SK-N-SH (cell line): ENCODE data around the gene PTX3. TPM values are rescaled to one million over a fixed set of nuclear protein-coding genes. Genes with fewer than 3 reads are reported as not detected.

Experiments used
- CTCF ChIA-PET: fragments of 300-600, 350-600 bp; formaldehyde crosslinking; extraction: SDS; loops from one replicate; lab custom pipeline; 2021; lab: Yijun Ruan, JAX
- POLR2A ChIA-PET: fragments of 350-600 bp; sonication (Branson Sonifier 250); formaldehyde crosslinking; extraction: SDS; loops from one replicate; lab custom pipeline; 2020; ENCODE audit warnings: antibody characterized with exemption, inconsistent platforms; lab: Yijun Ruan, JAX
- DNase-seq: peaks from one replicate; pipeline ENCODE4 v3.0.0; 2012
- H2AFZ ChIP-seq: fragments of 200-600 bp; sonication (generic); 2 replicates; pipeline ENCODE4 v1.8.1; 2016; ENCODE audit warnings: antibody characterized with exemption, mild to moderate bottlenecking, low read depth
- H3F3A ChIP-seq: fragments of 200-600 bp; sonication (generic); replicated peaks from 2 replicates; pipeline ENCODE3; 2016; ENCODE audit warnings: antibody characterized with exemption, mild to moderate bottlenecking; ENCODE audit not compliant: insufficient read depth
- H3K27ac ChIP-seq, 2 experiments: fragments of 200-500 bp in 1 of 2; fragments of 200-600 bp in 1 of 2; sonication (Bioruptor generic) in 1 of 2; sonication (generic), shearing (Covaris generic) in 1 of 2; 2 replicates each; pipeline versions ENCODE4 v1.5.1 to v1.6.1; 2014 to 2016; ENCODE audit warnings: low read depth in 2 of 2, inconsistent platforms in 1 of 2, low read length in 1 of 2, mild to moderate bottlenecking in 1 of 2, mixed read lengths in 1 of 2
- H3K27me3 ChIP-seq: fragments of 200-600 bp; sonication (generic), shearing (Covaris generic); 2 replicates; pipeline ENCODE4 v1.6.1; 2016; ENCODE audit warnings: mixed run types; ENCODE audit not compliant: insufficient read depth
- H3K36me3 ChIP-seq, 2 experiments: fragments of 200-500 bp in 1 of 2; fragments of 200-600 bp in 1 of 2; sonication (Bioruptor generic) in 1 of 2; sonication (generic) in 1 of 2; replicated peaks in 1 of 2; 2 replicates each; pipeline versions ENCODE3 to v1.5.1; 2014 to 2016; ENCODE audit warnings: low read length in 1 of 2, mild to moderate bottlenecking in 1 of 2; ENCODE audit not compliant: insufficient read depth in 2 of 2, control insufficient read depth in 1 of 2
- H3K4me1 ChIP-seq, 2 experiments: fragments of 200-500 bp in 1 of 2; fragments of 200-600 bp in 1 of 2; sonication (Bioruptor generic) in 1 of 2; sonication (generic), shearing (Covaris generic) in 1 of 2; 2 replicates each; pipeline versions ENCODE4 v1.5.1 to v1.6.1; 2014 to 2016; ENCODE audit warnings: low read depth in 1 of 2, low read length in 1 of 2, mixed run types in 1 of 2; ENCODE audit not compliant: insufficient read depth in 2 of 2, control insufficient read depth in 1 of 2
- H3K4me2 ChIP-seq: fragments of 200-600 bp; sonication (generic), shearing (Covaris generic); 2 replicates; pipeline ENCODE4 v1.6.1; 2017; ENCODE audit warnings: mixed run types
- H3K4me3 ChIP-seq, 2 experiments: fragments of 200-500 bp in 1 of 2; fragments of 200-600 bp in 1 of 2; sonication (Bioruptor generic) in 1 of 2; sonication (generic), shearing (Covaris generic) in 1 of 2; 2 replicates each; pipeline versions ENCODE4 v1.5.1 to v1.8.1; 2014 to 2016; ENCODE audit warnings: low read depth in 2 of 2, inconsistent platforms in 1 of 2, low read length in 1 of 2, mild to moderate bottlenecking in 1 of 2, mixed read lengths in 1 of 2, moderate library complexity in 1 of 2
- H3K79me2 ChIP-seq: fragments of 200-600 bp; sonication (generic); 2 replicates; pipeline ENCODE4 v1.8.1; 2017; ENCODE audit warnings: mild to moderate bottlenecking; ENCODE audit not compliant: insufficient read depth
- H3K9ac ChIP-seq: fragments of 200-600 bp; sonication (generic); 2 replicates; pipeline ENCODE4 v1.6.1; 2017; ENCODE audit warnings: mixed run types
- H3K9me2 ChIP-seq: fragments of 200-600 bp; sonication (generic); 2 replicates; pipeline ENCODE4 v1.6.1; 2017; ENCODE audit warnings: mixed run types
- H3K9me3 ChIP-seq: fragments of 200-600 bp; sonication (generic); 2 replicates; pipeline ENCODE4 v1.6.1; 2017; ENCODE audit warnings: mixed run types, mild to moderate bottlenecking, moderate library complexity
- H4K20me1 ChIP-seq: fragments of 200-600 bp; sonication (generic); 2 replicates; pipeline ENCODE4 v1.6.1; 2017; ENCODE audit warnings: mild to moderate bottlenecking, mixed run types; ENCODE audit not compliant: insufficient read depth
- FOSL2 ChIP-seq: IDR thresholded peaks from 2 replicates; pipeline ENCODE4 v1.4.0; 2012; ENCODE audit warnings: low read depth, mild to moderate bottlenecking, moderate library complexity, borderline replicate concordance
- FOXJ3 ChIP-seq: sonication (generic); formaldehyde crosslinking; IDR thresholded peaks from 2 replicates; pipeline ENCODE4 v1.5.1; 2020; ENCODE audit warnings: mild to moderate bottlenecking, missing genetic modification reagents
- FOXM1 ChIP-seq: IDR thresholded peaks from 2 replicates; pipeline ENCODE4 v1.4.0; 2012; ENCODE audit warnings: low read depth, mild to moderate bottlenecking
- GATA2 ChIP-seq: sonication (generic); formaldehyde crosslinking; IDR thresholded peaks from 2 replicates; pipeline ENCODE4 v1.5.0; 2020; ENCODE audit warnings: mild to moderate bottlenecking, missing genetic modification reagents
- JUND ChIP-seq: IDR thresholded peaks from 2 replicates; pipeline ENCODE4 v1.4.0; 2012
- NFIC ChIP-seq: IDR thresholded peaks from 2 replicates; pipeline ENCODE4 v1.4.0; 2012; ENCODE audit warnings: borderline replicate concordance
- POLR2AphosphoS5 ChIP-seq: IDR thresholded peaks from 2 replicates; pipeline ENCODE4 v1.6.1; 2012; ENCODE audit warnings: low read depth, low read length
- RAD21 ChIP-seq: IDR thresholded peaks from 2 replicates; pipeline ENCODE4 v1.6.1; 2012; ENCODE audit warnings: mild to moderate bottlenecking, low read length
- RXRA ChIP-seq: IDR thresholded peaks from 2 replicates; pipeline ENCODE4 v1.4.0; 2012; ENCODE audit warnings: low read depth, mild to moderate bottlenecking, borderline replicate concordance
- SIN3A ChIP-seq: IDR thresholded peaks from 2 replicates; pipeline ENCODE4 v1.6.1; 2012; ENCODE audit warnings: low read depth, mild to moderate bottlenecking, low read length, moderate library complexity, borderline replicate concordance
- SMC3 ChIP-seq: IDR thresholded peaks from 2 replicates; pipeline ENCODE4 v1.6.1; 2012; ENCODE audit warnings: low read depth, low read length, improper control_type of control experiment
- TEAD4 ChIP-seq: IDR thresholded peaks from 2 replicates; pipeline ENCODE4 v1.4.0; 2012; ENCODE audit warnings: mild to moderate bottlenecking, borderline replicate concordance; ENCODE audit not compliant: insufficient read depth
- WGBS: methylation state at CpG from one replicate; pipeline ENCODE4 v1.1.6; 2017; ENCODE audit warnings: low lambda C conversion rate; 5-methylcytosine and 5-hydroxymethylcytosine counted together
- polyA plus RNA-seq, 3 experiments: library from polyadenylated mRNA; depleted of rRNA; stranded (reverse); fragments of >200 nt; gene quantifications; 2 replicates each; pipeline ENCODE4 v1.2.3, GENCODE V29; 2012

The PTX3 gene
- polyA plus RNA-seq, 1 of the 3 experiments (the other 2 are of a cell fraction), result 208 TPM

DNA sequence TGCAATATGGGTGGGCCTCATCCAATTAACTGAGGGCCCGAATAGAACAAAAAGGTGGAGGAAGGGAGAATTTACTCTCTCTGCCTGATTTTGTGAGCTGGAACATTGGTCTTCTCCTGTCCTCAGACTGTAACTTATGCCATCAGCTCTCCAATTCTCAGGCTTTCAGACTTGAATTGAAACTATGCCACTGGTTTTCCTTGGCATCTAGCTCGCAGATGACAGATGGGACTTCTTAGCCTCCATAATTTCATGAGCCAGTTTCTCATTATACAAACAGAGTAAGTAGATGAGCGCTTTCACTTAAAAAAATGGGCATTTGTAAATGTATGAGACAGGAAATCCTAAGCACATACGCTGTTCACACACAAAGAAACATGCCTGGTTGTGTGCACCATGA, 8.7 kb upstream of the PTX3 start:
- no peaks in the 10 kb centered on the region for H3K9me2 ChIP-seq
- no peak overlapping the region for H3K27ac ChIP-seq
- no peaks in the 10 kb centered on the region for H3K27me3 ChIP-seq
- 91% methylated on average over 4 of the region's 4 CpGs for WGBS
- ChIA-PET POLR2A (no interaction called here), CTCF (no interaction called here)
- peaks cover 9% of the 10 kb centered on the region for H3F3A ChIP-seq
- DNase-seq, result no peak
- H3K9ac ChIP-seq, result no peak overlapping the region
- no peaks in the 10 kb centered on the region for H3K9me3 ChIP-seq
- no peaks in the 10 kb centered on the region for H4K20me1 ChIP-seq
- H3K36me3 ChIP-seq, result peaks cover 0 to 5% of the 10 kb centered on the region in 2 experiments
- no peak overlapping the region for H3K4me3 ChIP-seq
- no peak overlapping the region for H2AFZ ChIP-seq
- H3K79me2 ChIP-seq, result no peaks in the 10 kb centered on the region
- no peak for TF ChIP-seq FOSL2
- TF ChIP-seq TEAD4, result no peak
- no peak for TF ChIP-seq FOXM1
- no peak for TF ChIP-seq FOXJ3 (CRISPR knock-in tag)
- no peak for TF ChIP-seq SIN3A
- TF ChIP-seq, all 33 proteins: peak for 0
- Histone ChIP-seq H3K4me1 (peaks cover 0 to 24% of the 10 kb centered on the region in 2 experiments; a peak in 2 of 4 replicates), H3K4me2 (no peak overlapping the region)

DNA sequence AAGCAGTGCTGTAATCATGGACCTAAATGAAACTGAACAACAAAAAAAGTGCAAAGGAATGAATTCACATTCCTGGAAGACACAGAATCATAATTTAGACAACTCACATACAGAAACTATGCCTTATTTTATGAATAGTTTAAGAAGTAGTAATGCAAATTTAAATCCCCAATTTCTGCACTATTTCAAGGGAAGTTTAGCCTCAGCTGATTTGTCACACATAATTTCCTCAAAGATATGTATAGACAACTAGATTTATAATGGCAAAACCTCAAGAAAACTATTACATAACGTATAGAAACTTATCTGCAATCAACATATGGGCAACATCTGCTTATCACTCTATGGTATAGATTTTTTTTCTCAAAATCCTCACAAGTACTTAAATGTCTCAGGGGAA, 7.8 kb upstream of the PTX3 start:
- Histone ChIP-seq H3K9me2 (no peaks in the 10 kb centered on the region), H3F3A (peaks cover 9% of the 10 kb centered on the region), H3K4me2 (0 out of 2 replicates have a peak overlapping the region, but pooled peaks have one; percentile 27), H3K27me3 (no peaks in the 10 kb centered on the region), H3K4me3 (no peak overlapping the region), H3K79me2 (no peaks in the 10 kb centered on the region), H3K9me3 (no peaks in the 10 kb centered on the region), H2AFZ (no peak overlapping the region), H3K9ac (no peak overlapping the region), H4K20me1 (no peaks in the 10 kb centered on the region), H3K4me1 (peaks cover 0 to 17% of the 10 kb centered on the region in 2 experiments; a peak in 2 of 4 replicates), H3K27ac (peak overlapping the region in 1 of 2 experiments; percentile 52; a peak in 3 of 4 replicates), H3K36me3 (peaks cover 0 to 5% of the 10 kb centered on the region in 2 experiments)
- ChIA-PET POLR2A (no interaction called here), CTCF (no interaction called here)
- 83% methylated on average over 1 of the region's 1 CpG for WGBS
- DNase-seq, result no peak
- no peak for TF ChIP-seq TEAD4
- no peak for TF ChIP-seq RXRA
- TF ChIP-seq FOXJ3 (CRISPR knock-in tag), result no peak
- TF ChIP-seq POLR2AphosphoS5, result no peak
- no peak for TF ChIP-seq GATA2 (CRISPR knock-in tag)
- no peak for TF ChIP-seq SMC3
- no peak for TF ChIP-seq JUND

DNA sequence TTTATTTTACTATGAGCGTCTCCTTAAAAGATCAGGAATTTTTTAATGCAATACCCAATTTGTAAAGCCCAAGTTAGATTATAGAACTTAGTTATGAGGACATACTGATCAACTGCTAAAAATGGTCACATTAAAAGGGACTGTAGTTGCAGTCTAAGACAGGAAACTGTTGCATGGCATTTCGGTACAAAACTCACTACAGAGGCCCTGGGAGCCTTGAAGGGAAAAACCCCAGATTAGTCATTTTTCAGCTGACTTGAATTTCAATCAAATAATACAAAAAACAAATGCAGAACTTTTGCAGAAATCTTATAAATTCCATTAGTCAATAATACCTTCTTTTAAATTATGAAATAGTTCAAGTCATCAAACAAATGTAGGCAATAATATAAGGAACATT, 6.9 kb upstream of the PTX3 start:
- Histone ChIP-seq H3K36me3 (peaks cover 0 to 5% of the 10 kb centered on the region in 2 experiments), H3K27ac (peak overlapping the region in 1 of 2 experiments; percentile 52; a peak in 3 of 4 replicates), H3K4me1 (peaks cover 0 to 17% of the 10 kb centered on the region in 2 experiments; a peak in 2 of 4 replicates), H3K9me2 (no peaks in the 10 kb centered on the region), H4K20me1 (no peaks in the 10 kb centered on the region), H3F3A (peaks cover 5% of the 10 kb centered on the region), H3K27me3 (no peaks in the 10 kb centered on the region), H3K4me3 (no peak overlapping the region), H3K79me2 (no peaks in the 10 kb centered on the region), H3K9ac (peak overlapping the region; percentile 19; the same call in 1 of the 2 replicates), H2AFZ (peak overlapping the region; percentile 18; the same call in 1 of the 2 replicates), H3K9me3 (no peaks in the 10 kb centered on the region), H3K4me2 (peak overlapping the region; percentile 27; the same call in 1 of the 2 replicates)
- DNase-seq, result no peak
- ChIA-PET POLR2A (no interaction called here), CTCF (no interaction called here)
- TF ChIP-seq NFIC, result no peak
- no peak for TF ChIP-seq RAD21
- 0 out of 2 replicates have a peak, but pooled peaks have one; percentile 18 for TF ChIP-seq FOSL2
- WGBS, result 48% methylated on average over 2 of the region's 2 CpGs
